ENCODE results near the gene PPP1R26. TPM values are rescaled to one million over a fixed set of nuclear protein-coding genes. Genes with fewer than 3 reads are reported as not detected.
"Not testable (repeated sequence)": the region's sequence is repeated elsewhere in the genome, so short reads cannot be mapped to it uniquely, and the experiment has no call there.

PPP1R26 gene
- total RNA-seq, 1 donor from 2014 or later, result 50.2 TPM

- peaks cover 27% of the 10 kb centered on the region for H3K27me3 Mint-ChIP-seq
- H3K36me3 Mint-ChIP-seq (ENCODE audit: insufficient read depth), result no peaks in the 10 kb centered on the region
- H3K27ac Mint-ChIP-seq, result no peak overlapping the region
- no peak for DNase-seq (ENCODE audit: low spot score, unreplicated experiment)
- peaks cover 6% of the 10 kb centered on the region for H3K4me1 Mint-ChIP-seq (ENCODE audit: low read depth)
- H3K4me3 Mint-ChIP-seq (ENCODE audit: low read depth), result no peak overlapping the region
- no peak for TF ChIP-seq CTCF (IDR thresholded peaks at IDR 0.05; ENCODE audit: unreplicated experiment)
- H3K9me3 Mint-ChIP-seq (ENCODE audit: low read depth), result no peaks in the 10 kb centered on the region
Observed at GRCh38 chr9:135530146-135530545, 50.6 kb downstream of the PPP1R26 start.

GRCh38 chr9:135531096-135531495 is 51.5 kb downstream of the PPP1R26 start:
- no peak overlapping the region for H3K27ac Mint-ChIP-seq
- no peak for TF ChIP-seq CTCF (IDR thresholded peaks at IDR 0.05; ENCODE audit: unreplicated experiment)
- no peaks in the 10 kb centered on the region for H3K9me3 Mint-ChIP-seq (ENCODE audit: low read depth)
- no peaks in the 10 kb centered on the region for H3K36me3 Mint-ChIP-seq (ENCODE audit: insufficient read depth)
- no peak overlapping the region for H3K4me3 Mint-ChIP-seq (ENCODE audit: low read depth)
- H3K4me1 Mint-ChIP-seq (ENCODE audit: low read depth), result peaks cover 6% of the 10 kb centered on the region
- peaks cover 28% of the 10 kb centered on the region for H3K27me3 Mint-ChIP-seq
- DNase-seq (ENCODE audit: low spot score, unreplicated experiment), result no peak

- H3K27ac Mint-ChIP-seq, result no peak overlapping the region
Observed at GRCh38 chr9:135533113-135533512, 53.5 kb downstream of the PPP1R26 start.

GRCh38 chr9:135533674-135534073 is 54.1 kb downstream of the PPP1R26 start:
- no peak overlapping the region for H3K27ac Mint-ChIP-seq
- H3K4me1 Mint-ChIP-seq (ENCODE audit: low read depth), result peaks cover 6% of the 10 kb centered on the region
- DNase-seq (ENCODE audit: low spot score, unreplicated experiment), result no peak
- H3K36me3 Mint-ChIP-seq (ENCODE audit: insufficient read depth), result no peaks in the 10 kb centered on the region
- H3K4me3 Mint-ChIP-seq (ENCODE audit: low read depth), result no peak overlapping the region
- no peak for TF ChIP-seq CTCF (IDR thresholded peaks at IDR 0.05; ENCODE audit: unreplicated experiment)
- H3K27me3 Mint-ChIP-seq, result peaks cover 54% of the 10 kb centered on the region
- no peaks in the 10 kb centered on the region for H3K9me3 Mint-ChIP-seq (ENCODE audit: low read depth)

More at GRCh38 chr9:135533113-135533512, 53.5 kb downstream of the PPP1R26 start:
- Mint-ChIP-seq H3K9me3 (ENCODE audit: low read depth) (no peaks in the 10 kb centered on the region), H3K4me3 (ENCODE audit: low read depth) (no peak overlapping the region), H3K4me1 (ENCODE audit: low read depth) (peaks cover 6% of the 10 kb centered on the region), H3K36me3 (ENCODE audit: insufficient read depth) (no peaks in the 10 kb centered on the region), H3K27me3 (peaks cover 48% of the 10 kb centered on the region)
- DNase-seq (ENCODE audit: low spot score, unreplicated experiment), result no peak
- TF ChIP-seq CTCF (IDR thresholded peaks at IDR 0.05; ENCODE audit: unreplicated experiment), result no peak

GRCh38 chr9:135534192-135534711 is 54.7 kb downstream of the PPP1R26 start:
- Mint-ChIP-seq H3K27ac (peak overlapping the region; percentile 51), H3K27me3 (peaks cover 57% of the 10 kb centered on the region)
- H3K4me3 Mint-ChIP-seq (ENCODE audit: low read depth); H3K4me1 Mint-ChIP-seq (ENCODE audit: low read depth); H3K36me3 Mint-ChIP-seq (ENCODE audit: insufficient read depth); H3K9me3 Mint-ChIP-seq (ENCODE audit: low read depth); DNase-seq (ENCODE audit: low spot score, unreplicated experiment): not testable (repeated sequence)

GRCh38 chr9:135534826-135535225 is 55.2 kb downstream of the PPP1R26 start:
- H3K27me3 Mint-ChIP-seq, result peaks cover 56% of the 10 kb centered on the region
- not testable (repeated sequence) for H3K36me3 Mint-ChIP-seq (ENCODE audit: insufficient read depth); H3K4me1 Mint-ChIP-seq (ENCODE audit: low read depth); H3K4me3 Mint-ChIP-seq (ENCODE audit: low read depth); H3K9me3 Mint-ChIP-seq (ENCODE audit: low read depth); DNase-seq (ENCODE audit: low spot score, unreplicated experiment); H3K27ac Mint-ChIP-seq

GRCh38 chr9:135535631-135536030 is 56.0 kb downstream of the PPP1R26 start:
- not testable (repeated sequence) for H3K4me1 Mint-ChIP-seq (ENCODE audit: low read depth); H3K4me3 Mint-ChIP-seq (ENCODE audit: low read depth); H3K9me3 Mint-ChIP-seq (ENCODE audit: low read depth); DNase-seq (ENCODE audit: low spot score, unreplicated experiment); H3K36me3 Mint-ChIP-seq (ENCODE audit: insufficient read depth); H3K27ac Mint-ChIP-seq
- H3K27me3 Mint-ChIP-seq, result peaks cover 59% of the 10 kb centered on the region

Data from progenitor cell of endocrine pancreas (in vitro differentiated cells).